Stimulated activated CD4-positive, alpha-beta T cell treated with anti-CD3 and anti-CD28 coated beads, Interleukin-4, amount 100 ng/mL, for 1 hour (primary cell): Measurements from ENCODE around the gene ENKD1.

ENCODE experiments used
- DNase-seq: peaks from one replicate; pipeline ENCODE4 v3.0.0-alpha.2; 2020

The ENKD1 gene

GRCh38 chr16:67648764-67649407, 17.7 kb downstream of the ENKD1 start:
- no peak for DNase-seq

- DNase-seq, result no peak
These were observed 18.3 kb downstream of the ENKD1 start for GRCh38 chr16:67648088-67648763.

- no peak for DNase-seq
These were observed 18.9 kb downstream of the ENKD1 start for GRCh38 chr16:67647681-67648080.

GRCh38 chr16:67647111-67647651, 19.4 kb downstream of the ENKD1 start:
- DNase-seq, result no peak

- DNase-seq, result no peak
These were observed 21.0 kb downstream of the ENKD1 start for GRCh38 chr16:67645397-67646121.

- DNase-seq, result no peak
These were observed 22.5 kb downstream of the ENKD1 start for GRCh38 chr16:67644038-67644437.

GRCh38 chr16:67641779-67642708, 24.5 kb downstream of the ENKD1 start:
- no peak for DNase-seq

- no peak for DNase-seq
These were observed 28.9 kb downstream of the ENKD1 start for GRCh38 chr16:67637625-67638024.

- DNase-seq, result no peak
These were observed 29.8 kb downstream of the ENKD1 start for GRCh38 chr16:67636713-67637112.

GRCh38 chr16:67632415-67633172, 34.0 kb downstream of the ENKD1 start:
- DNase-seq, result no peak

GRCh38 chr16:67628216-67628615, 38.3 kb downstream of the ENKD1 start:
- no peak for DNase-seq

GRCh38 chr16:67613808-67614207, 52.7 kb downstream of the ENKD1 start:
- peak; percentile 15 for DNase-seq
